Large intestine (tissue), 3 donors: ENCODE data around the gene B4GALT5. TPM values are rescaled to one million over a fixed set of nuclear protein-coding genes. Genes with fewer than 3 reads are reported as not detected.

Source experiments
- DNase-seq, 2 donors: peaks; one replicate each; pipeline versions ENCODE4 v3.0.0 to v3.0.0-alpha.2; 2013
- H3K27ac ChIP-seq: one replicate; pipeline ENCODE4 v1.5.1; 2013; ENCODE audit warnings: low read length
- H3K27me3 ChIP-seq: 2 replicates; pipeline ENCODE4 v1.6.1; 2013; ENCODE audit warnings: low read length; ENCODE audit not compliant: control insufficient read depth, insufficient read depth
- H3K36me3 ChIP-seq: 2 replicates; pipeline ENCODE4 v1.6.1; 2013; ENCODE audit warnings: low read length; ENCODE audit not compliant: control insufficient read depth, insufficient read depth
- H3K4me1 ChIP-seq: one replicate; pipeline ENCODE4 v1.6.1; 2013; ENCODE audit warnings: low read length; ENCODE audit not compliant: control insufficient read depth, insufficient read depth
- H3K4me3 ChIP-seq: one replicate; pipeline ENCODE4 v1.5.1; 2013; ENCODE audit warnings: low read length
- H3K9me3 ChIP-seq: one replicate; pipeline ENCODE4 v1.6.1; 2013; ENCODE audit warnings: mild to moderate bottlenecking, low read depth, low read length, moderate library complexity; ENCODE audit not compliant: control insufficient read depth
- WGBS: methylation state at CpG from one replicate; pipeline ENCODE4 v1.1.5; 2013; ENCODE audit warnings: low lambda C conversion rate; ENCODE audit not compliant: insufficient coverage; 5-methylcytosine and 5-hydroxymethylcytosine counted together
- polyA plus RNA-seq: library from polyadenylated mRNA; unstranded; fragments of 120-200 nt; gene quantifications from one replicate; pipeline ENCODE4 v1.2.1, GENCODE V29; 2013

B4GALT5 gene
- polyA plus RNA-seq, 1 donor: 51.2 TPM

- Histone ChIP-seq H3K27ac (peak overlapping the region; percentile 43), H3K9me3 (no peaks in the 10 kb centered on the region), H3K27me3 (no peaks in the 10 kb centered on the region), H3K4me1 (peaks cover 16% of the 10 kb centered on the region), H3K36me3 (peaks cover 83% of the 10 kb centered on the region), H3K4me3 (no peak overlapping the region)
- DNase-seq: no peak
- no CpG with 5 or more reads among the region's 4 CpGs for WGBS
Measured at GRCh38 chr20:49642816-49643215, 70.9 kb downstream of the B4GALT5 start.

- Histone ChIP-seq H3K4me1 (peaks cover 16% of the 10 kb centered on the region), H3K27me3 (no peaks in the 10 kb centered on the region), H3K4me3 (no peak overlapping the region), H3K27ac (peak overlapping the region; percentile 43), H3K9me3 (no peaks in the 10 kb centered on the region), H3K36me3 (peaks cover 83% of the 10 kb centered on the region)
- 35% methylated on average over 2 of the region's 10 CpGs for WGBS
- DNase-seq: peak in 1 of 2 donors; percentile 66
Measured at GRCh38 chr20:49641683-49642656, 71.7 kb downstream of the B4GALT5 start.

GRCh38 chr20:49637046-49637637, 76.5 kb downstream of the B4GALT5 start:
- Histone ChIP-seq H3K27ac (no peak overlapping the region), H3K27me3 (no peaks in the 10 kb centered on the region), H3K4me3 (no peak overlapping the region), H3K9me3 (no peaks in the 10 kb centered on the region), H3K36me3 (peaks cover 75% of the 10 kb centered on the region), H3K4me1 (peaks cover 7% of the 10 kb centered on the region)
- 80% methylated on average over 1 of the region's 8 CpGs for WGBS
- DNase-seq: no peak

- Histone ChIP-seq H3K27ac (no peak overlapping the region), H3K36me3 (peaks cover 68% of the 10 kb centered on the region), H3K4me1 (no peaks in the 10 kb centered on the region), H3K27me3 (no peaks in the 10 kb centered on the region), H3K4me3 (no peak overlapping the region), H3K9me3 (no peaks in the 10 kb centered on the region)
- no CpG with 5 or more reads among the region's 5 CpGs for WGBS
- no peak for DNase-seq
Measured at GRCh38 chr20:49636447-49636846, 77.2 kb downstream of the B4GALT5 start.

GRCh38 chr20:49635866-49636265, 77.8 kb downstream of the B4GALT5 start:
- Histone ChIP-seq H3K4me1 (no peaks in the 10 kb centered on the region), H3K9me3 (no peaks in the 10 kb centered on the region), H3K27me3 (no peaks in the 10 kb centered on the region), H3K36me3 (peaks cover 62% of the 10 kb centered on the region), H3K27ac (no peak overlapping the region), H3K4me3 (no peak overlapping the region)
- WGBS: no CpG with 5 or more reads among the region's 12 CpGs
- no peak for DNase-seq

GRCh38 chr20:49635166-49635565, 78.5 kb downstream of the B4GALT5 start:
- Histone ChIP-seq H3K27ac (no peak overlapping the region), H3K27me3 (no peaks in the 10 kb centered on the region), H3K4me1 (no peaks in the 10 kb centered on the region), H3K9me3 (no peaks in the 10 kb centered on the region), H3K36me3 (peaks cover 55% of the 10 kb centered on the region), H3K4me3 (no peak overlapping the region)
- no CpG with 5 or more reads among the region's 16 CpGs for WGBS
- no peak for DNase-seq

- no peak for DNase-seq
- Histone ChIP-seq H3K27ac (no peak overlapping the region), H3K4me1 (no peaks in the 10 kb centered on the region)
Measured at GRCh38 chr20:49634116-49634515, 79.6 kb downstream of the B4GALT5 start.

GRCh38 chr20:49633643-49634042, 80.0 kb downstream of the B4GALT5 start:
- Histone ChIP-seq H3K9me3 (peaks cover 2% of the 10 kb centered on the region), H3K36me3 (peaks cover 45% of the 10 kb centered on the region), H3K27ac (no peak overlapping the region), H3K4me3 (no peak overlapping the region), H3K27me3 (no peaks in the 10 kb centered on the region), H3K4me1 (no peaks in the 10 kb centered on the region)
- no CpG with 5 or more reads among the region's 4 CpGs for WGBS
- no peak for DNase-seq

More at GRCh38 chr20:49634116-49634515, 79.6 kb downstream of the B4GALT5 start:
- no peaks in the 10 kb centered on the region for H3K27me3 ChIP-seq
- no peak overlapping the region for H3K4me3 ChIP-seq
- 50% methylated on average over 1 of the region's 5 CpGs for WGBS
- peaks cover 45% of the 10 kb centered on the region for H3K36me3 ChIP-seq
- no peaks in the 10 kb centered on the region for H3K9me3 ChIP-seq

- DNase-seq: no peak
- Histone ChIP-seq H3K4me1 (no peaks in the 10 kb centered on the region), H3K4me3 (no peak overlapping the region), H3K9me3 (peaks cover 5% of the 10 kb centered on the region), H3K27me3 (no peaks in the 10 kb centered on the region), H3K36me3 (peaks cover 40% of the 10 kb centered on the region), H3K27ac (no peak overlapping the region)
- WGBS: no CpG with 5 or more reads among the region's 5 CpGs
Measured at GRCh38 chr20:49633023-49633422, 80.7 kb downstream of the B4GALT5 start.

GRCh38 chr20:49631856-49632418, 81.7 kb downstream of the B4GALT5 start:
- H3K9me3 ChIP-seq: peaks cover 5% of the 10 kb centered on the region
- H3K4me1 ChIP-seq: no peaks in the 10 kb centered on the region
- no peak overlapping the region for H3K4me3 ChIP-seq
- H3K27ac ChIP-seq: no peak overlapping the region
- no peaks in the 10 kb centered on the region for H3K27me3 ChIP-seq
- WGBS: 100% methylated on average over 1 of the region's 15 CpGs
- no peak for DNase-seq
- H3K36me3 ChIP-seq: peaks cover 31% of the 10 kb centered on the region
